ENCODE measurements around the gene SEMA3C. TPM values are rescaled to one million over a fixed set of nuclear protein-coding genes. Genes with fewer than 3 reads are reported as not detected.

Gene SEMA3C
- total RNA-seq, 1 experiment from 2014 or later = 13.3 TPM

DNA sequence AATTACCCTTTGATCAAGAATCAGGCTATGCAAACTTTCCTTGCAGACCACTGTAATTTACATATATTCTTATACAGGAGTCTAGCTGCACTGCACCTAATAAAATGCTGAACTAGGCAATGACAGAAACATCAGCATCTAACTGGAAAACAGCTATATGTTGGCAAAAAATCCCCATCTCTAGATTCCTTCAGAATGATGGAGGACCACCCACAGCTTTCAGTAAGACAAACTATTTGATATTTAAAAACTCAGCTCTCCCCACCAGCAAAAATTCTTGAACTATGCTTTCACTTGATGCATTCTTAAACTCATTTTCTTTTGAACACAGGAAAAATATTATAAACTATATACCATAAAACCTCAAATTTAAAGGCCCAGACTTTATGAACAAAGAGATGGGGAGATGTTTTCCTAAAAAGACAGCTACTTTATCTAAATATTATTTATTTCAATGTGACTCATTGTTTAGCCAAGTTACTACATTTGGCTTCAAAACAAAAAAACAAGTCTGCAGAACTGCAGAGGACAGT, 77.4 kb downstream of the SEMA3C start:
- Histone ChIP-seq H3K9me3 (ENCODE audit: low read depth, low read length, poor library complexity, severe bottlenecking) (no peaks in the 10 kb centered on the region), H3K4me3 (ENCODE audit: low read depth, low read length, poor library complexity, severe bottlenecking) (no peak overlapping the region), H3K4me1 (ENCODE audit: insufficient read depth, low read length, poor library complexity, severe bottlenecking) (no peaks in the 10 kb centered on the region), H3K36me3 (ENCODE audit: insufficient read depth, low read length, poor library complexity, severe bottlenecking) (no peaks in the 10 kb centered on the region), H3K27me3 (replicated peaks; ENCODE audit: insufficient read depth, low read depth, low read length, poor library complexity) (no peaks in the 10 kb centered on the region), H3K27ac (ENCODE audit: low read depth, low read length, poor library complexity, severe bottlenecking) (no peak overlapping the region)
- TF ChIP-seq EZH2 (IDR thresholded peaks at IDR 0.05; ENCODE audit: borderline replicate concordance, low read depth, low read length, poor library complexity, severe bottlenecking) = no peak
- TF ChIP-seq, protein P1, sequence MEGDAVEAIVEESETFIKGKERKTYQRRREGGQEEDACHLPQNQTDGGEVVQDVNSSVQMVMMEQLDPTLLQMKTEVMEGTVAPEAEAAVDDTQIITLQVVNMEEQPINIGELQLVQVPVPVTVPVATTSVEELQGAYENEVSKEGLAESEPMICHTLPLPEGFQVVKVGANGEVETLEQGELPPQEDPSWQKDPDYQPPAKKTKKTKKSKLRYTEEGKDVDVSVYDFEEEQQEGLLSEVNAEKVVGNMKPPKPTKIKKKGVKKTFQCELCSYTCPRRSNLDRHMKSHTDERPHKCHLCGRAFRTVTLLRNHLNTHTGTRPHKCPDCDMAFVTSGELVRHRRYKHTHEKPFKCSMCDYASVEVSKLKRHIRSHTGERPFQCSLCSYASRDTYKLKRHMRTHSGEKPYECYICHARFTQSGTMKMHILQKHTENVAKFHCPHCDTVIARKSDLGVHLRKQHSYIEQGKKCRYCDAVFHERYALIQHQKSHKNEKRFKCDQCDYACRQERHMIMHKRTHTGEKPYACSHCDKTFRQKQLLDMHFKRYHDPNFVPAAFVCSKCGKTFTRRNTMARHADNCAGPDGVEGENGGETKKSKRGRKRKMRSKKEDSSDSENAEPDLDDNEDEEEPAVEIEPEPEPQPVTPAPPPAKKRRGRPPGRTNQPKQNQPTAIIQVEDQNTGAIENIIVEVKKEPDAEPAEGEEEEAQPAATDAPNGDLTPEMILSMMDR (conservative IDR thresholded peaks at IDR 0.05; ENCODE audit: low read depth, low read length) = no peak
- POLR2A ChIA-PET (ENCODE audit: low non-redundant PET) = no interaction called here
- BruUV-seq (replicated peaks) = no TSS peak
- no peak for DNase-seq (ENCODE audit: low spot score)
- intact Hi-C loops (cut with micrococcal nuclease; ENCODE audit: unreplicated experiment) = no loop called here
- CTCF ChIA-PET = no interaction called here

DNA sequence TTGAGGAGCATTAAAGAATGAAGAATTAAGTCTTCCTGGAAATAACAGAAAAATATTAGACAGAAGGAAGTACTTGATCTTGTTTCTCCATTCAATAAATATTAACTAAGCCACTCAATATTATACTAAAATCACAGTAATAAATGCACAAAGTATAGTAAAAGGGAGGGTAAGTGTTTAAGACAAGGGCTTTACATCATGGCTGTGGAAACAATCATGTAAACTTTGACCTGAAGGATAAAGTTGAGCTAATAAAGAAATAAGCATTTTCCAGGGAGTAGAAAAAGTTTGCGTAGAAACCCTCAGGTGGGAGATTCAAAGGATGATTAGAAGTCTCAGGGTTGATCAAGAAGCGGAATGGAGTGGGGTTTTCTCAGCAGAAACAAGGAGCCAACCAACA, 78.2 kb downstream of the SEMA3C start:
- intact Hi-C loops (cut with micrococcal nuclease; ENCODE audit: unreplicated experiment) = no loop called here
- Histone ChIP-seq H3K4me3 (ENCODE audit: low read depth, low read length, poor library complexity, severe bottlenecking) (no peak overlapping the region), H3K4me1 (ENCODE audit: insufficient read depth, low read length, poor library complexity, severe bottlenecking) (no peaks in the 10 kb centered on the region), H3K9me3 (ENCODE audit: low read depth, low read length, poor library complexity, severe bottlenecking) (no peaks in the 10 kb centered on the region), H3K36me3 (ENCODE audit: insufficient read depth, low read length, poor library complexity, severe bottlenecking) (no peaks in the 10 kb centered on the region), H3K27me3 (replicated peaks; ENCODE audit: insufficient read depth, low read depth, low read length, poor library complexity) (no peaks in the 10 kb centered on the region), H3K27ac (ENCODE audit: low read depth, low read length, poor library complexity, severe bottlenecking) (no peak overlapping the region)
- CTCF ChIA-PET = no interaction called here
- no TSS peak for BruUV-seq (replicated peaks)
- DNase-seq (ENCODE audit: low spot score) = no peak
- POLR2A ChIA-PET (ENCODE audit: low non-redundant PET) = interaction anchor here (0.6 kb wide), 1 partner anchor 986 kb away, joined by 5 read pairs; no protein-coding TSS in a partner anchor
- TF ChIP-seq EZH2 (IDR thresholded peaks at IDR 0.05; ENCODE audit: borderline replicate concordance, low read depth, low read length, poor library complexity, severe bottlenecking) = no peak
- TF ChIP-seq, protein P1 (conservative IDR thresholded peaks at IDR 0.05; ENCODE audit: low read depth, low read length) = no peak

DNA sequence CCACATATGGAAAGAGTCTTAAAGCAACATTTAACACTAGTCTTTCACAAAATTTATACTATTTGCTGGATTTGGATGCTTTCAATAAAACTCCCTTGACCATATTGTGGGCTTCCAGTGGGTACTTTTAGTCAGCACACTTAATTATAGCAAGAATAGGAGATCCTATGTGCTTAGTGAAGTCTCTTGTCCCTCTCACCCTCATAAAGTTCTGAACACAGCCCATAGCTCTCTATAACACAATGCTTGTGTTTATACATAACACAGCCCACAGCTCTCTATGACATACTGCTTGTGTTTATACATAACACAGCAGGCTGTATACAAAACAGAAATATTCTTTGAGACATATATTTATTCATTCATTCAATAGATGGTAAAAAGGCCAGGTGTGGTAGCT, 79.0 kb downstream of the SEMA3C start:
- no peaks in the 10 kb centered on the region for H3K4me1 ChIP-seq (ENCODE audit: insufficient read depth, low read length, poor library complexity, severe bottlenecking)
- H3K36me3 ChIP-seq (ENCODE audit: insufficient read depth, low read length, poor library complexity, severe bottlenecking) = no peaks in the 10 kb centered on the region
- no TSS peak for BruUV-seq (replicated peaks)
- POLR2A ChIA-PET (ENCODE audit: low non-redundant PET) = no interaction called here
- CTCF ChIA-PET = no interaction called here
- intact Hi-C loops (cut with micrococcal nuclease; ENCODE audit: unreplicated experiment) = no loop called here
- H3K4me3 ChIP-seq (ENCODE audit: low read depth, low read length, poor library complexity, severe bottlenecking) = no peak overlapping the region
- TF ChIP-seq, protein P1 (conservative IDR thresholded peaks at IDR 0.05; ENCODE audit: low read depth, low read length) = no peak
- no peak for TF ChIP-seq EZH2 (IDR thresholded peaks at IDR 0.05; ENCODE audit: borderline replicate concordance, low read depth, low read length, poor library complexity, severe bottlenecking)
- no peak for DNase-seq (ENCODE audit: low spot score)
- no peaks in the 10 kb centered on the region for H3K9me3 ChIP-seq (ENCODE audit: low read depth, low read length, poor library complexity, severe bottlenecking)
- H3K27ac ChIP-seq (ENCODE audit: low read depth, low read length, poor library complexity, severe bottlenecking) = no peak overlapping the region
- H3K27me3 ChIP-seq (replicated peaks; ENCODE audit: insufficient read depth, low read depth, low read length, poor library complexity) = no peaks in the 10 kb centered on the region

Data from A673 (cell line).